DMS79 treated with DMSO at 0.1 percent for 48 hours (cell line): ENCODE measurements around the gene RPS14.

Experiments used
- DNase-seq: peaks from one replicate; lab custom pipeline; 2025; lab: John Stamatoyannopoulos, UW

The RPS14 gene

DNA sequence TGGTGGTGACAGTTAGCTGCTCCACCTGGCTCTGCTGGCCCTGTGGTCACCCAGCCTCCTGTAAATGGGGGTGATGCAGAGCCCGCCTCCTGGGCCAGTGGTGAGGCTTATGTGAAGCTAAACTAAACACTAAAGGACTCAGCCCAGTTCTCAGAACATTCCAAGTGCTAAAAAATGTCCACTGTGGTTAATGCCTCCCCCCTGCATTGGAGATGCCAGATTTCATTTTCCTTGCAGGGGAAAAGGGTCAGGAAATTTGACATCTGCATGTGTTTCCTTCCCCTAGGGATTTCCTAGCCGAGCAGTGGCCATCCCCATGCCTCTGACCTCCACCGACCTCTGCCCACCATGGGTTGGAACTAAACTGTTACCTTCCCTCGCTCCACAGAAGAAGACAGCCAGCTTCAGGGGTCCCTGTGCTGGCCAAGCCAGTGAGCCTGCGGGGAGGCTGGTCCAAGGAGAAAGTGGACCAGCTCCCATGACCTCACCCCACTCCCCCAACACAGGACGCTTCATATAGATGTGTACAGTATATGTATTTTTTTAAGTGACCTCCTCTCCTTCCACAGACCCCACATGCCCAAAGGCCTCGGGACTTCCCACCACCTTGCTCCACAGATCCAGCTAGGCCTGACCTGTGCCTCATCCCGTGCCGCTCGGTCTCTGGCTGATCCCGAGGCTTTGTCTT, 49.9 kb downstream of the RPS14 start:
- no peak for DNase-seq

DNA sequence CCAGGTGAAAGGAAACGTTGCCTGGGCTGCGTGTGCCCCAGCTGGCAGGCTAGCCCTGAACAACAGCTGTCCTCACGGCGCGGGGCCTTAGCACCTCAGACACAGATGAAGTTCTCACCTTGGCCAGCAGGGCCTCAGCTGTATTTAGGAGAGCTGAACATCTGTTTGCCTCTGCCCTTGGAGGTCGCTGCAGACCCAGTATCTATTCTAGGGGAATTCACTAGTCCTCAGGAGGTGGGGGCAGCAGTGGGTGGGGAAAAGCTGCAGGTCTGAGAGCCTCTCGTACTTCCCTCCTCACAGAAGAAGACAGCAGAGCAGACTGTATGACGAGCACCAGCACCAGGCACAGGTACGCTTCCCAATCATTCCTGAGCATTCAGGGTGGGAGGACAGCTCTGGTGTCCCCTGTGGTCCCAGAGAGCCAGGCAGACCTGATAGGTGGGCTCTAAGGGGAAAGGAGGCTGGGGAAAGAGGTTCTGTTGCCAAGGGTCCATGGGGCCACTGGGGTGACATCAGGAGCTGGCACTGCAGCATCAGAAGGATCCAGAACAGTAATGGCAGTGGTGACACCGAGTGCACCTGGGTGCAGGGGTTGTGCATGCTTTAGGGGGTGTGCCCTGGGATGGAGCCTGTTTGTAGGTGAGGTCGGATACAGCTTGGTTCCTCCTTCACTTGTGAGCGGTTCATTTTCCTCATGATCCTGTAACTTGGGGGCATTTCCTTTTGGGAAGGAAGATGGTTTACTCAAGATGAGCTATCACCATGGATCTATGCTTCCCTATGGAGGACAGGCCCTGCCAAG, 50.6 kb downstream of the RPS14 start:
- no peak for DNase-seq

DNA sequence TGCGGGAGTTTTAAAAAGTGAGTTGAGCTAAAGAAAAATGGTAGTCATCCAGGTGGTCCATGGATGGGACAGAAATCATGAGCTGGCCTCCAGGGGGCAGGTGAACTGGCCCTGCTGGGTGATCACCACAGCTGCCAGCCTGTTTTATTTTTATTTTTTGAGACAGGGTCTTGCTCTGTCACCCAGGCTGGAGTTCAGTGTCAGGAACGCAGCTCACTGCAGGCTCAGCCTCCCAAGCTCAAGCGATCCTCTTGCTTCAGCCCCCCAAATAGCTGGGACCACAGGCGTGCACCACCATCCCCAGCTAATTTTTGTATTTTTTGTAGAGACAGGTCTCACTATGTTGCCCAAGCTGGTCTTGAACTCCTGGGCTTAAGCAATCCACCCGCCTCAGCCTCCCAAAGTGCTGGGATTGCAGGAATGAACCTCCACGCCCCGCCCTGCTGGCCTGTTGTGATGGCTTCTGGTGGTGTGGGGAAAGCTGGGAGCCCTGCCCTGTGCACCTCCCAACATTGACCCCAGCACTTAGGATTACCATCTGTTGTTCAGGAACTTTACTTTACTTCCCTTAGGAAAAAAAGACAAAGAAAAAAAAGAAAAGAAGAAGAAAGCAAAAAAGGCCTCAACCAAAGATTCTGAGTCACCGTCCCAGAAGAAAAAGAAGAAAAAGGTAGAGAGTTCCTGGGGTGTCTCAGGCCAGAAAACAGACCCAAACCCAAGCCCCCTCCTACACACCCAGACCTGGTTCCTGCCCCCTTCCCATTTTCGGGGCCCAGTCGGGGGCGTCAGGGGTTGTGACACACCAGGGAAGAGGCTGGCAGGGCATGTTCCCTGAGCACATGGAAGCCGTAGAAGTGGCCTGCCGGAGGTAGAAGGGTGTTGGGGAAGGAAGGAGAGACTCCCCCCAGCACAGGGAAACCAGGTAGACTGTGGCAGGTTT, 51.5 kb downstream of the RPS14 start:
- DNase-seq = no peak

DNA sequence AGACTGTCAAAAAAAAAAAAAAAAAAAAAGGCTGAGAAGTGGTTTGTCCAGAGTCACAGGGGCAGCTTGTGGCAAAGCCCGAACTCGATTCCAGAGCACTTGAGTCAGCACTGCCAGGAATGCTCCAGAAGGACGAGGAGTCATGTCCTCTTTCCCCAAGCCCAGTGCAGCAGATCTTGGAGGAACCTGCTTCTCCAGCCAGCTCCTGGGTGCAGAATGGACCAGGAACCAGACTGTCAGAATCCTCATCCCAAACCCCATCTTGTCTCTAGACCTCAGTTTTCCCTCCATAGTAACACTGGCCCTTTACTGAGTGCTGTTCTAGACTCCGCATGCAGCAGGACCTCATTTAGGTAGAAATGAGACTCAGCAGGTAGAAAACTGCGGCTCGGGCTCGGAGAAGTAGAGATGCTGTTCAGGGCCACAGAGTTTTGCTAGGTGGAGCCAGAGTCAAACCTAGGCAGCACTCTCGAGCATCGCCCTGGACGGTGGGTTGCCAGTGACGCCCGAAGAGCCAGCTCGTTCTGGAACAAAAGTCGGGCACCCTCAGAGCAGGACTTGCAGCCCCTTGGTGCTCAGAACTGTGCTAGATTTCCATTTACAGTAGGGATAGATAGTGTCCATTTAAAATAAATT, 52.3 kb downstream of the RPS14 start:
- DNase-seq = no peak

DNA sequence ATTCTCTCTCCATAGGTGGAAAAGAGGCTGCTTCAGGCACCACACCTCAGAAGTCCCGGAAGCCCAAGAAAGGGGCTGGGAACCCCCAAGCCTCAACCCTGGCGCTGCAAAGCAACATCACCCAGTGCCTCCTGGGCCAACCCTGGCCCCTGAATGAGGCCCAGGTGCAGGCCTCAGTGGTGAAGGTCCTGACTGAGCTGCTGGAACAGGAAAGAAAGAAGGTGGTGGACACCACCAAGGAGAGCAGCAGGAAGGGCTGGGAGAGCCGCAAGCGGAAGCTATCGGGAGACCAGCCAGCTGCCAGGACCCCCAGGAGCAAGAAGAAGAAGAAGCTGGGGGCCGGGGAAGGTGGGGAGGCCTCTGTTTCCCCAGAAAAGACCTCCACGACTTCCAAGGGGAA, 53.3 kb downstream of the RPS14 start:
- DNase-seq = no peak

DNA sequence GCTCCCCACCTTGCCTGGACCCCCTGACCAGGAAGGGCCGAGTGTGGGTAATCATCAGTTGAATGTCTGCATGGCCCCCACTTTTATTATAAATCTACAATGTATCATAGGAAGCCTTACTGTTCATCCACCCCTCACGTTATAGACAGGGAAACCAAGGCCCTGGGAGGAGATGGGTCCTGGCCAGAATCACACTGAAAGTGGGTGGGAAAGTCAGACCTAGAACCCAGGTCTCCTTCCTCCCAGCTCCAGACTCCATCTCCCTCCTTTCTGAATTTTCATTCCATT, 53.9 kb downstream of the RPS14 start:
- DNase-seq = no peak

DNA sequence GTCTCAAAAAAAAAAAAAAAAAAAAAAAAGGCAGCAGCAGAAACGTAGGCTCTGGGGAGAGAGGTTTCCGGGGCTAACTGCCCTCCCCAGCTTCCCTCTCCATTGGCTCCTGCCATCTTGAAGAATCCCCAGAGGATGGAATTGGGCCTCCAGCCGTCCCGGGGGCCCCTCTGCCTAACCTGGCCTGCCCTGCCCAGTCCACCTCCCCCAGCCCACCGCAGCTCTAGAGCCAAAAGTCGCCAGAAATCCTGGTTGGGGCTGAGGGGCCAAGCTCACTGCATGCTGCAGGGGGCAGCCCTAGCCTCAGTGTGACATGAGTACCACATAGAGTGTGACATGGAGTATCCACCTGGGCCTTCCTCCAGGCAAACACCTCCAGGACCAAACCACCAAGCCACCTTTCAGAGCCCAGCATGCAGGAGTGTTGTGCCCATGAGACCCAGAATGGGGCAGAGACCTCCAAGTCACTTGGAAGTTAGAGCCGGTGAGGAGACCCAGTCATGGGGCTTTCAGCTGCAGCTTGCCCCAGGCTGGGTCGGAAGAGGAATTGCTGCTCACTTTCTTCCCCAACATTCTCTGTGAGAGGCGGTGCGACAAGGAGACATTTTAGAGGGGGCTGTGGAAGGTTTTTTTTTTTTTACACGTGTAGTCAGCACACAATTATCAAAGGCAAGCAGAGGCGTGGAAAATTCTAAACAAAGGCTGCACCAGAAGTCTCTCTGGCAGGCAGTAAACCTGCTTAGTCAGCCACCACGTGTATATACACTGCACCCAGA, 54.4 kb downstream of the RPS14 start:
- DNase-seq = no peak

DNA sequence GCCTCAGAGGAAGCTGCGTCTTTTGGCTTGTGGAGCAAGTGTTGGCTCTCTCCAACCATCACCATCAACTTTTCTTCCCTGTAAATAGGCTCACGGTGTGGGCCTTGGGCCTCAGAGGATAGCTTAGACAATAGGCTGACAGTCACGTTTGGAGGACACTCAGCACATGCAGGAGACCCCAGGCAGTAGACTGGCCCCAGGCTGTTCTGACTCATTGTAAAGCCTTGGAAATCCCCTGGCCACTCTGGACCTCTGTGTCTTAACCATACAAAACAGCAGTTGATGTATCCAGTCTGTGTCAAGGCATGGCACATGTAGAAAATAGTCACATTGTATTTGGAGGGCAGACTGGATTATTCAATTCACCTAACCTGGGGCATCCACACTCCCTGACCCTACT, 55.4 kb downstream of the RPS14 start:
- DNase-seq = no peak

DNA sequence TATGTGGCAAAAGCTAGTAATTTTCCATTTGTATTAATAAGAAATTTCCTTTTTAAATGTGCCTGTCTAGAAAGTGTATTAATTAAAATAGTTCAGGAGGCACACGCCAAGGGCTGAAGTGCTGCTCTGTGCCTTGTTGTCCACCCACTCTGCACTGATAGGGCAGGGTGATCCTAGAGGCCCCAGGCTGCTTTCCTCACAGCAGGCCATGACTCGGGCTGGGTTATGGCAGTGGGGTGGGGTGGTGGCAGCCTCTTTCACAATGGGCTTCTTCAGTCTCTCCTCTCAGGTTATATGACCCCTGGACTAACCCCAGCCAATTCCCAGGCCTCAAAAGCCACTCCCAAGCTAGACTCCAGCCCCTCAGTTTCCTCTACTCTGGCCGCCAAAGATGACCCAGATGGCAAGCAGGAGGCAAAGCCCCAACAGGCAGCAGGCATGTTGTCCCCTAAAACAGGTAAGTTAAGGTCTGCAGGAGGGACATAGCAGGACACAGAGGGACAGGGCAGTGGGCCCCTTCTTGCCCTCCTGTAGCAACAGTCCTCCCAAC, 56.4 kb downstream of the RPS14 start:
- DNase-seq = no peak

DNA sequence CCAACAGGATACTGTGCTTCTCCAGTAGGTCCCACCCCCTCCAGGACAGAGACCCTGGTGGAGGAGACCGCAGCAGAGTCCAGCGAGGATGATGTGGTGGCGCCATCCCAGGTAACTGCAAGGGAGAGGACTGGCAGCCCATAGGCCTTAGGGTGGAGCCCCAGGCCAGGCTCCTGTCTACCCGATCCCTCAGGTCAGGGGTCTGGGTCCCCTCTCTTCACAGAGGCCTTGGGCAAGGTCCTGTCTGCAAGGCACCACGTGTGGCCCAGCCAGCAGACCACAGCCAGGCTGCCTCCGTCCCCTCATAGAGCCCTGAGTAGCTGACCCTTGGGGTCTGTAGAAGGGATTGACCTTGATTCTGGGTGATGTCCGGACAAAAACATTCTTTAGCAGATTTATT, 56.9 kb downstream of the RPS14 start:
- no peak for DNase-seq
